SK-N-SH (cell line): ENCODE results near the gene LIMS1. TPM values are rescaled to one million over a fixed set of nuclear protein-coding genes. Genes with fewer than 3 reads are reported as not detected.
"Not testable (repeated sequence)": the region's sequence is repeated elsewhere in the genome, so short reads cannot be mapped to it uniquely, and the experiment has no call there.

Experiments
- CTCF ChIA-PET: fragments of 300-600, 350-600 bp; formaldehyde crosslinking; extraction: SDS; loops from one replicate; lab custom pipeline; 2021; lab: Yijun Ruan, JAX
- POLR2A ChIA-PET: fragments of 350-600 bp; sonication (Branson Sonifier 250); formaldehyde crosslinking; extraction: SDS; loops from one replicate; lab custom pipeline; 2020; ENCODE audit warnings: antibody characterized with exemption, inconsistent platforms; lab: Yijun Ruan, JAX
- DNase-seq: peaks from one replicate; pipeline ENCODE4 v3.0.0; 2012
- H2AFZ ChIP-seq: fragments of 200-600 bp; sonication (generic); 2 replicates; pipeline ENCODE4 v1.8.1; 2016; ENCODE audit warnings: antibody characterized with exemption, mild to moderate bottlenecking, low read depth
- H3F3A ChIP-seq: fragments of 200-600 bp; sonication (generic); replicated peaks from 2 replicates; pipeline ENCODE3; 2016; ENCODE audit warnings: antibody characterized with exemption, mild to moderate bottlenecking; ENCODE audit not compliant: insufficient read depth
- H3K27ac ChIP-seq, 2 experiments: fragments of 200-500 bp in 1 of 2; fragments of 200-600 bp in 1 of 2; sonication (Bioruptor generic) in 1 of 2; sonication (generic), shearing (Covaris generic) in 1 of 2; 2 replicates each; pipeline versions ENCODE4 v1.5.1 to v1.6.1; 2014 to 2016; ENCODE audit warnings: low read depth in 2 of 2, inconsistent platforms in 1 of 2, low read length in 1 of 2, mild to moderate bottlenecking in 1 of 2, mixed read lengths in 1 of 2
- H3K27me3 ChIP-seq: fragments of 200-600 bp; sonication (generic), shearing (Covaris generic); 2 replicates; pipeline ENCODE4 v1.6.1; 2016; ENCODE audit warnings: mixed run types; ENCODE audit not compliant: insufficient read depth
- H3K36me3 ChIP-seq, 2 experiments: fragments of 200-500 bp in 1 of 2; fragments of 200-600 bp in 1 of 2; sonication (Bioruptor generic) in 1 of 2; sonication (generic) in 1 of 2; replicated peaks in 1 of 2; 2 replicates each; pipeline versions ENCODE3 to v1.5.1; 2014 to 2016; ENCODE audit warnings: low read length in 1 of 2, mild to moderate bottlenecking in 1 of 2; ENCODE audit not compliant: insufficient read depth in 2 of 2, control insufficient read depth in 1 of 2
- H3K4me1 ChIP-seq, 2 experiments: fragments of 200-500 bp in 1 of 2; fragments of 200-600 bp in 1 of 2; sonication (Bioruptor generic) in 1 of 2; sonication (generic), shearing (Covaris generic) in 1 of 2; 2 replicates each; pipeline versions ENCODE4 v1.5.1 to v1.6.1; 2014 to 2016; ENCODE audit warnings: low read depth in 1 of 2, low read length in 1 of 2, mixed run types in 1 of 2; ENCODE audit not compliant: insufficient read depth in 2 of 2, control insufficient read depth in 1 of 2
- H3K4me2 ChIP-seq: fragments of 200-600 bp; sonication (generic), shearing (Covaris generic); 2 replicates; pipeline ENCODE4 v1.6.1; 2017; ENCODE audit warnings: mixed run types
- H3K4me3 ChIP-seq, 2 experiments: fragments of 200-500 bp in 1 of 2; fragments of 200-600 bp in 1 of 2; sonication (Bioruptor generic) in 1 of 2; sonication (generic), shearing (Covaris generic) in 1 of 2; 2 replicates each; pipeline versions ENCODE4 v1.5.1 to v1.8.1; 2014 to 2016; ENCODE audit warnings: low read depth in 2 of 2, inconsistent platforms in 1 of 2, low read length in 1 of 2, mild to moderate bottlenecking in 1 of 2, mixed read lengths in 1 of 2, moderate library complexity in 1 of 2
- H3K79me2 ChIP-seq: fragments of 200-600 bp; sonication (generic); 2 replicates; pipeline ENCODE4 v1.8.1; 2017; ENCODE audit warnings: mild to moderate bottlenecking; ENCODE audit not compliant: insufficient read depth
- H3K9ac ChIP-seq: fragments of 200-600 bp; sonication (generic); 2 replicates; pipeline ENCODE4 v1.6.1; 2017; ENCODE audit warnings: mixed run types
- H3K9me2 ChIP-seq: fragments of 200-600 bp; sonication (generic); 2 replicates; pipeline ENCODE4 v1.6.1; 2017; ENCODE audit warnings: mixed run types
- H3K9me3 ChIP-seq: fragments of 200-600 bp; sonication (generic); 2 replicates; pipeline ENCODE4 v1.6.1; 2017; ENCODE audit warnings: mixed run types, mild to moderate bottlenecking, moderate library complexity
- H4K20me1 ChIP-seq: fragments of 200-600 bp; sonication (generic); 2 replicates; pipeline ENCODE4 v1.6.1; 2017; ENCODE audit warnings: mild to moderate bottlenecking, mixed run types; ENCODE audit not compliant: insufficient read depth
- CHD2 ChIP-seq: fragments of 150-350 bp; IDR thresholded peaks from 2 replicates; pipeline ENCODE4 v1.6.1; 2018; ENCODE audit warnings: low read length; ENCODE audit not compliant: partially characterized antibody
- GABPA ChIP-seq: IDR thresholded peaks from 2 replicates; pipeline ENCODE4 v1.4.0; 2012; ENCODE audit warnings: low read depth, mild to moderate bottlenecking
- JUND ChIP-seq: IDR thresholded peaks from 2 replicates; pipeline ENCODE4 v1.4.0; 2012
- MXI1 ChIP-seq: IDR thresholded peaks from 2 replicates; pipeline ENCODE4 v1.6.1; 2012; ENCODE audit warnings: mild to moderate bottlenecking, low read depth, low read length, improper control_type of control experiment
- NFIC ChIP-seq: IDR thresholded peaks from 2 replicates; pipeline ENCODE4 v1.4.0; 2012; ENCODE audit warnings: borderline replicate concordance
- POLR2AphosphoS5 ChIP-seq: IDR thresholded peaks from 2 replicates; pipeline ENCODE4 v1.6.1; 2012; ENCODE audit warnings: low read depth, low read length
- RAD21 ChIP-seq: IDR thresholded peaks from 2 replicates; pipeline ENCODE4 v1.6.1; 2012; ENCODE audit warnings: mild to moderate bottlenecking, low read length
- SIN3A ChIP-seq: IDR thresholded peaks from 2 replicates; pipeline ENCODE4 v1.6.1; 2012; ENCODE audit warnings: low read depth, mild to moderate bottlenecking, low read length, moderate library complexity, borderline replicate concordance
- SMC3 ChIP-seq: IDR thresholded peaks from 2 replicates; pipeline ENCODE4 v1.6.1; 2012; ENCODE audit warnings: low read depth, low read length, improper control_type of control experiment
- TEAD4 ChIP-seq: IDR thresholded peaks from 2 replicates; pipeline ENCODE4 v1.4.0; 2012; ENCODE audit warnings: mild to moderate bottlenecking, borderline replicate concordance; ENCODE audit not compliant: insufficient read depth
- YY1 ChIP-seq: IDR thresholded peaks from 2 replicates; pipeline ENCODE4 v1.4.0; 2012; ENCODE audit warnings: low read depth, mild to moderate bottlenecking
- WGBS: methylation state at CpG from one replicate; pipeline ENCODE4 v1.1.6; 2017; ENCODE audit warnings: low lambda C conversion rate; 5-methylcytosine and 5-hydroxymethylcytosine counted together
- polyA plus RNA-seq, 3 experiments: library from polyadenylated mRNA; depleted of rRNA; stranded (reverse); fragments of >200 nt; gene quantifications; 2 replicates each; pipeline ENCODE4 v1.2.3, GENCODE V29; 2012
- small RNA-seq, 7 experiments: library from RNA; depleted of rRNA; stranded (forward); fragments of <200 nt; gene quantifications; one replicate each; pipeline ENCODE3, GENCODE V24; 2012
- TF ChIP-seq, protein P1 (sequence below): IDR thresholded peaks from 2 replicates; pipeline ENCODE4 v1.4.0; 2012; ENCODE audit warnings: low read depth
- TF ChIP-seq, protein P2 (sequence below): IDR thresholded peaks from 2 replicates; pipeline ENCODE4 v1.4.0; 2012; ENCODE audit warnings: low read depth, borderline replicate concordance

The LIMS1 gene
- polyA plus RNA-seq, 1 of the 3 experiments (the other 2 are of a cell fraction): 123 TPM

DNA sequence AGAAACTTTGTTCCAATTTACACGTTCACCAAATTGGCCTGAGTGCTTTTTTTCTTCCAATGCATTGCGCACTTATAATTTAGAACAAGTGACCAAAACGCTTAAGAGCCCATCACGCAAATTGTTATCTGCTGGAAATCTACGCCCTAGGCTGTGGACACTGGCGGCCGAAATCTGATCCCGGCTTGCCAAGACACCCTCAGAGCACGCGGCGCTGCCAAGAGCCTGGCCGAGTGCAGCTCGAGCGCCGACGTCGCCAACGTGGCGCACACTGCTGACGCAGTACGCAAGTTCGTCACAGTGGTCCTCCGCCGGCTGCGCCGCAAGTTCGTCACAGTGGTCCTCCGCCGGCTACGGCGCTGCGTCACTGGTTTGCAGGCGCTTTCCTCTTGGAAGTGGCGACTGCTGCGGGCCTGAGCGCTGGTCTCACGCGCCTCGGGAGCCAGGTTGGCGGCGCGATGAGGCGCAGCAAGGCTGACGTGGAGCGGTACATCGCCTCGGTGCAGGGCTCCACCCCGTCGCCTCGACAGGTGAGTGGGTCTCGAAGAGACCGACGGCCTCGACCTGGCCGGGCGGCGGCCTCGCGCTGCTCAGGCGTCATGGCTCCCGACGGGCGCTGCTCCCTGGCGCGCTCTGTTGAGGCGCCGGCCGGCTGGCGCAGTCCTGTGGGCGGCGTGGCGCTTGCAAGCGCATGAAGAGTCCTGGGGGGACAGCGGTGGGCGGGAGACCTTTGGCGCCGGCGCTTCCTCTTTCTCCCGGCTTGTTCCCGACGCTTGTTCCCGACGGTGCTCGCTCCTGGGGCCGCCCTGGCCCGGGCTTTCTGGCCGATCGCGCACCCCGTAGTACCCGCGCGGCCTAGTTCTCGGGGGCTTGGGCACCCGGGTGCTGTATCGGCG, 185.1 kb downstream of the LIMS1 start, which contains the start of gene RANBP2 (continued):
- TF ChIP-seq SMC3 (no peak), NFIC (no peak; the same call in 1 of the 2 replicates), GABPA (peak; percentile 30; the same call in 1 of the 2 replicates), SIN3A (peak; percentile 88; the same call in 1 of the 2 replicates), YY1 (peak; percentile 62), RAD21 (0 out of 2 replicates have a peak, but pooled peaks have one; percentile 3), JUND (no peak), CHD2 (peak; percentile 93), TEAD4 (no peak), POLR2AphosphoS5 (peak; percentile 95), MXI1 (peak; percentile 97)
- TF ChIP-seq, protein P1, sequence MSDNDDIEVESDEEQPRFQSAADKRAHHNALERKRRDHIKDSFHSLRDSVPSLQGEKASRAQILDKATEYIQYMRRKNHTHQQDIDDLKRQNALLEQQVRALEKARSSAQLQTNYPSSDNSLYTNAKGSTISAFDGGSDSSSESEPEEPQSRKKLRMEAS: peak; percentile 99
- TF ChIP-seq, protein P2, sequence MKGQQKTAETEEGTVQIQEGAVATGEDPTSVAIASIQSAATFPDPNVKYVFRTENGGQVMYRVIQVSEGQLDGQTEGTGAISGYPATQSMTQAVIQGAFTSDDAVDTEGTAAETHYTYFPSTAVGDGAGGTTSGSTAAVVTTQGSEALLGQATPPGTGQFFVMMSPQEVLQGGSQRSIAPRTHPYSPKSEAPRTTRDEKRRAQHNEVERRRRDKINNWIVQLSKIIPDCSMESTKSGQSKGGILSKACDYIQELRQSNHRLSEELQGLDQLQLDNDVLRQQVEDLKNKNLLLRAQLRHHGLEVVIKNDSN: peak; percentile 37; the same call in 1 of the 2 replicates

DNA sequence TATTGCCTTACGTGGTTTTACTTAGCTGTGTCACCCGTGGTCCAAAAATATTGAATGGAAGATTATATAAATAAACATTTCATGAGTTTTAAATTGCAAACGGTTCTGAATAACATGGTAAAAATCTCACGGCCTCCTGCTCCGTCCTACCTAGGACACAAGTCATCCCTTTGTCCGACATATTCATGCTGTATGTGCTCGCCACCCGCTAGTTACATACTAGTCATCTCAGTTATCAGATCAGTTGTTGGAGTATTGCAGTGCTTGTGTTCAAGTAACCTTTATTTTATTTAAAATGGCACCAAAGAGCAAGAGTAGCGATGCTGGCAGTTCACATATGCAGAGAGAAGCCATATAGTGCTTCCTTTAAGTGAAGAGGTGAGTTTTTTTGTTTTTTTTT, 191.8 kb downstream of the LIMS1 start:
- H4K20me1 ChIP-seq: peaks cover 51% of the 10 kb centered on the region
- H3K4me3 ChIP-seq, H2AFZ ChIP-seq, H3K9me2 ChIP-seq, H3K9me3 ChIP-seq, DNase-seq, H3K27me3 ChIP-seq, H3K9ac ChIP-seq, H3K4me1 ChIP-seq, H3K27ac ChIP-seq, CTCF ChIA-PET, POLR2A ChIA-PET, H3K4me2 ChIP-seq, H3K36me3 ChIP-seq, H3F3A ChIP-seq: not testable (repeated sequence)
- peaks cover 97% of the 10 kb centered on the region for H3K79me2 ChIP-seq
- WGBS: 94% methylated on average over 9 of the region's 9 CpGs

DNA sequence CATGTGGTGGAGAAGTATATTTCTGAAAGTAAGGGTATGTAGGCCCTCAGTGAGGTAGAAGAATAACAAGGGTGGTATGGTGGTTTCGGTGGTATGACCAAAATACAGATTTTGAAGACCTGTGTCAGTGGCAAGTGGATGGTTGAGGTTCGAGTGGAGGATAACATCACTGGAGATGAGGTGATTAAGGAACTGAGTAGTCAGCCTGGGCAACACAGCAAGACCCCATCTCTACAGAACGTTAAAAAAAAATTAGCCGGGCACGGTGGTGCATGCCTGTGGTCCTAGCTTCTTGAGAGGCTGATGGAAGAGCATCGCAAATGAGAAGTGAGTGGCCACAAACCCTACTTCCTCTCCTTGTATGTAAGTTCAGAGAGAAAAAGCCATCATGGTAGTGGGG, 200.4 kb downstream of the LIMS1 start:
- H3F3A ChIP-seq: peaks cover 14% of the 10 kb centered on the region
- H3K4me2 ChIP-seq, H3K4me1 ChIP-seq, H3K27me3 ChIP-seq, H3K4me3 ChIP-seq, CTCF ChIA-PET, H3K9me3 ChIP-seq, DNase-seq, H3K9me2 ChIP-seq, H4K20me1 ChIP-seq, H3K9ac ChIP-seq, POLR2A ChIA-PET, H2AFZ ChIP-seq: not testable (repeated sequence)
- H3K27ac ChIP-seq: peak overlapping the region in 1 of 2 experiments; percentile 53; a peak in 1 of 4 replicates
- H3K79me2 ChIP-seq: peaks cover 42% of the 10 kb centered on the region
- H3K36me3 ChIP-seq: peaks cover 12 to 22% of the 10 kb centered on the region in 2 experiments
- 88% methylated on average over 6 of the region's 6 CpGs for WGBS

Small RNA genes within 50 kb of the gene (small RNA-seq; reads per million reads assigned to genes)
- 0 reads per million in 7 experiments for gene AC010095.1

Other genes starting within 250 kb of the LIMS1 start
- not detected in 2 replicates for gene SULT1C2, start 245.6 kb upstream of the LIMS1 start, polyA plus RNA-seq (2012; rRNA removed)
- gene SULT1C4, start 156.5 kb upstream of the LIMS1 start, polyA plus RNA-seq (2012; rRNA removed): 0.18 and 0.47 TPM in 2 replicates
- 4.5 and 5.9 TPM in 2 replicates for gene GCC2, start 85.3 kb upstream of the LIMS1 start, polyA plus RNA-seq (2012; rRNA removed)
- gene RANBP2, start 185.0 kb downstream of the LIMS1 start, polyA plus RNA-seq (2012; rRNA removed): 3.6 and 4.3 TPM in 2 replicates